ENCODE measurements around the gene GABARAP. TPM values are rescaled to one million over a fixed set of nuclear protein-coding genes. Genes with fewer than 3 reads are reported as not detected.

Gene GABARAP
- total RNA-seq, 6 experiments from 2014 or later = 399 to 470 (median 426) TPM

DNA sequence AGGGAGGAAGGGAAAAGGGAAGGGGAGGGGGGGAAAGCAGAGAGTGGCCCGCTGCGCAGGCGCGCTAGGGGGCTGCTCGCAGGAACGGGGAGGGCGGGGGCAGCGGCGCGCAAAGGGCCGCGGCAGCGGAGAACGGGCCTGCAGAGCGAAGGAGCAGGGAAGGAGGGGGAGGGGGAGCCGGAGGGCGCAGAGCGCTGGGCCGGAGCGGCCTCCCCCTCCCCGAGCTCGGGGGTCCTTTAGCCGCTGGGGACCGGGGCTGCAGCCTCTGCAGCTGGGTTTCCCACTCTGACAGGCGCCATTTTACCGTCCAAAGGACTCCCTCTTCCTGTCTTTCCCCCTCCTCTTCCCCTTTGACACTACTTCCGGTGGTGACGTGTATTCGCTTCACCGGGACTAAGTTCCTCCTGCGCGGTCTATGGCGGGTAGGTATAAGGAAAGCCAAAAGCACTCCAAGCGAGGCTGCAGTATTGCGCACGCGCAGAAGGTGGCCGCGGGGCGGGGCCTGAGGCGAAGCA is 9.5 kb upstream of the GABARAP start, which contains the start of gene CTDNEP1:
Gene CTDNEP1, minus strand, starts transcription at position 74 of the 515 bp plus-strand sequence. CDS start 438 bp downstream, outside the sequence.
- TF ChIP-seq, protein P1, sequence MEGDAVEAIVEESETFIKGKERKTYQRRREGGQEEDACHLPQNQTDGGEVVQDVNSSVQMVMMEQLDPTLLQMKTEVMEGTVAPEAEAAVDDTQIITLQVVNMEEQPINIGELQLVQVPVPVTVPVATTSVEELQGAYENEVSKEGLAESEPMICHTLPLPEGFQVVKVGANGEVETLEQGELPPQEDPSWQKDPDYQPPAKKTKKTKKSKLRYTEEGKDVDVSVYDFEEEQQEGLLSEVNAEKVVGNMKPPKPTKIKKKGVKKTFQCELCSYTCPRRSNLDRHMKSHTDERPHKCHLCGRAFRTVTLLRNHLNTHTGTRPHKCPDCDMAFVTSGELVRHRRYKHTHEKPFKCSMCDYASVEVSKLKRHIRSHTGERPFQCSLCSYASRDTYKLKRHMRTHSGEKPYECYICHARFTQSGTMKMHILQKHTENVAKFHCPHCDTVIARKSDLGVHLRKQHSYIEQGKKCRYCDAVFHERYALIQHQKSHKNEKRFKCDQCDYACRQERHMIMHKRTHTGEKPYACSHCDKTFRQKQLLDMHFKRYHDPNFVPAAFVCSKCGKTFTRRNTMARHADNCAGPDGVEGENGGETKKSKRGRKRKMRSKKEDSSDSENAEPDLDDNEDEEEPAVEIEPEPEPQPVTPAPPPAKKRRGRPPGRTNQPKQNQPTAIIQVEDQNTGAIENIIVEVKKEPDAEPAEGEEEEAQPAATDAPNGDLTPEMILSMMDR (IDR thresholded peaks at IDR 0.05) = no peak
- H3K36me3 Mint-ChIP-seq (ENCODE audit: low read depth) = peaks cover 40% of the 10 kb centered on the region
- no peaks in the 10 kb centered on the region for H3K9me3 Mint-ChIP-seq

DNA sequence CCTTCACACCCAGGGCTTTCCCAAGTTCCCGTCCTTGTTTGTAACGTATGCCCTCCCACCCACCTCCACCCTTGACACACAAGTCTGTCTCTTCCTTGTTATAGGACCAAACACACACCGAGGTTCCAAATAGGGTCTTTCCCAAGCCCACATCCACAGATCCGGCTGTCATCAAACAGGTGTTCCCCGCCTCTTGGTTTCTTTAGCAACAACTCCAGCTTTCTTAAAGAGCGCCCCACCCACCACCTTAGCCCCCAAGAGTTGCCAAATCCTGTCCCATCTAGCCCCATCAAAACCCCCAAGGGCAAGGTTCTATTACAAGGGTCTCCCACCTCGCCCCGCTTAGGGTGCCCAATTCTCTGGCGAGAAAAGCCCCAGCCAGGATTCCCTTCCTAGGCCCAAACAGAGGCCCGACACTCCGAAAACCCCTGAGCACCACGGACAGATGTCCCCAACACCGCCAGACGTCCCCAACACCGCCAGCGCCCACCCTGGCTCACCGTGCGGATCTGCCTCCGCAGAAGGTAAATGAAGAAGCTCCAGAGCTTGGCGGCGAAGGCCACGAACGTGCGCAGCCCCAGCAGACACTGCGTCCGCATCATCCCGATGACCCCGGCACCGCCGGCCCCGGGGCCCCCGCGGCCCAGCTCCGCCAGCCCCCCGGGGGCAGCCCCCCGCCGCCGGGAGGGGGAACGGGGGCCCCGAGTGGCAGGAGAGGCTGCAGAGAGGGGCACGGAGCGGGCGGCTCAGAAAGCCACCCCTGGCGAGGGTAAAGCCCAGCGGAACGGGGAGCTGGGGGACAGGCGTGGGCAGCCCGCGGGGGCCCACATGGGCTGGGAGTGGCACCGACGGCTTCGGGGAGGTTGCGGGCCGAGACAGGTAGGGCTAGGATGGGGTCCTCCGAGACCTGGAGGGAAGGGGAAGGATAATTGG is 8.7 kb upstream of the GABARAP start:
- peaks cover 44% of the 10 kb centered on the region for H3K36me3 Mint-ChIP-seq (ENCODE audit: low read depth)
- no peaks in the 10 kb centered on the region for H3K9me3 Mint-ChIP-seq
- H3K27ac Mint-ChIP-seq = peak overlapping the region; percentile 100
- no peak for DNase-seq
- H3K27me3 Mint-ChIP-seq (ENCODE audit: insufficient read depth) = no peaks in the 10 kb centered on the region; the same call in 1 of the 2 replicates
- peak overlapping the region; percentile 92 for H3K4me3 Mint-ChIP-seq
- TF ChIP-seq, protein P1 (IDR thresholded peaks at IDR 0.05) = no peak
- peaks cover 33% of the 10 kb centered on the region for H3K4me1 Mint-ChIP-seq (ENCODE audit: low read depth)

More for the DNA sequence above, 9.5 kb upstream of the GABARAP start, which contains the start of gene CTDNEP1:
- peak; percentile 100 for DNase-seq
- H3K27ac Mint-ChIP-seq = peak within 1 kb of the TSS; percentile 100
- H3K27me3 Mint-ChIP-seq (ENCODE audit: insufficient read depth) = no peaks in the 10 kb centered on the region; the same call in 1 of the 2 replicates
- peak within 1 kb of the TSS; percentile 92 for H3K4me3 Mint-ChIP-seq
- peaks cover 33% of the 10 kb centered on the region for H3K4me1 Mint-ChIP-seq (ENCODE audit: low read depth)

DNA sequence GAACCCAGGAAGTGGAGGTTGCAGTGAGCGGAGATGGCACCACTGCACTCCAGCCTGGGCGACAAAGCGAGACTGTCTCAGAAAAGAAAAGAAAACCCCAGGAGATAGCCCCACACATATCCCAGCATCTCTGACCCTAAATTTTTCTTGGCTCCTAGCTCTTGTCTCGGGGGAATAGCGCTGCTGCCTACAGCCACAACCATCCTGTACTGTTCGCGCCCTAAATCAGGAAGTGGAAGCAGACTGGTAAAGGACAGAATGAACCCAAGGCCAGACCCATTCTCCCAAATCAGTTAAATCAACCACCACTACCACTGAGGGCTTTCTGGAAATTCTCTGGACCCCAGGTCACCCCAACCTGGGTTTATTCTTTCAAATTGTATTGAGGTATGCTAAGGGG is 7.6 kb upstream of the GABARAP start:
- Mint-ChIP-seq H3K36me3 (ENCODE audit: low read depth) (peaks cover 44% of the 10 kb centered on the region), H3K27me3 (ENCODE audit: insufficient read depth) (no peaks in the 10 kb centered on the region; the same call in 1 of the 2 replicates), H3K4me1 (ENCODE audit: low read depth) (peaks cover 33% of the 10 kb centered on the region), H3K4me3 (peak overlapping the region; percentile 92), H3K27ac (peak overlapping the region; percentile 95; the same call in 1 of the 2 replicates), H3K9me3 (no peaks in the 10 kb centered on the region)
- no peak for DNase-seq
- TF ChIP-seq, protein P1 (IDR thresholded peaks at IDR 0.05) = no peak

DNA sequence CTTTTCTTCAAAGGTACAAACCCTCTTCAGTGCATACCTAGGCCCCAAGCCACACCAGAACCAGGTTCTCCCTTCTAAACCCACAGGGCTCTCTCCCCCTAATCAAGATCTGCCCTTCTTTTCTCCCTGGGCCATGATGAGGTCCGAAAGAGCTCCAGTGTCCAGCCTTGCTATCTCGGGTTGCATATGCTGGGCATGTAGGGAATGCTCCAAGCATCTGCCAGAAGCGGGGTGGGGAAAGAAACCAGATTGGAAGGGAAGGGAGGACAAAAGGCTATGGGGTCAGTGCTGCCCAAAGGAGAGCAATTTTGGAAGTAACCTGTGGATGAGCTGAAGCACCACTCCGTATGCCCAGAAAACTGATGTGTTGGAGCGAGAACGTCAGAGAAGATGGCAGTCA is 7.0 kb upstream of the GABARAP start:
- Mint-ChIP-seq H3K36me3 (ENCODE audit: low read depth) (peaks cover 40% of the 10 kb centered on the region), H3K27me3 (ENCODE audit: insufficient read depth) (no peaks in the 10 kb centered on the region; the same call in 1 of the 2 replicates)

DNA sequence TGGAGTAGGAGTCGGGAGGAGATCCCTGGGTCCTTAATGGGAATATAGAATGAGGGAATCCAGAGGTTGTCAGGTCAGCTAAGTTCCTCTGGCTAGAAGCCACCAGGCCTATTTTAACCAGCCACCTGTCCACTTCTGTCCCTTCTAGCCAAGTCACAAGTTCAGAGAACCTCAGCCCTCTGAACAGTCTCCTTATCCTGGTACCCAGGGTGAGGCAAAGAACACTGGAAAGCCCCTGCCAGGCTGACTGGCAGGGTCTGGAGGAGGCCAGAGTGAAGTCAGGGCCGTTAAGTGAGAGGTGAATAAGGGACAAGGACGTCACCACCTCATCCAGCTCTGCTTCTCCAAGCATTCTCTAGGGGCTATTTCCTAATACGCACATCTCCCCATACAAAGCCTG is 6.5 kb upstream of the GABARAP start:
- Mint-ChIP-seq H3K9me3 (no peaks in the 10 kb centered on the region), H3K4me3 (peak overlapping the region; percentile 92; the same call in 1 of the 2 replicates), H3K4me1 (ENCODE audit: low read depth) (peaks cover 34% of the 10 kb centered on the region), H3K36me3 (ENCODE audit: low read depth) (peaks cover 40% of the 10 kb centered on the region), H3K27ac (peak overlapping the region; percentile 55; the same call in 1 of the 2 replicates), H3K27me3 (ENCODE audit: insufficient read depth) (no peaks in the 10 kb centered on the region; the same call in 1 of the 2 replicates)
- DNase-seq = no peak
- TF ChIP-seq, protein P1 (IDR thresholded peaks at IDR 0.05) = no peak

More for the DNA sequence above, 7.0 kb upstream of the GABARAP start:
- no peak for DNase-seq
- H3K4me3 Mint-ChIP-seq = peak overlapping the region; percentile 92
- TF ChIP-seq, protein P1 (IDR thresholded peaks at IDR 0.05) = no peak
- H3K4me1 Mint-ChIP-seq (ENCODE audit: low read depth) = peaks cover 33% of the 10 kb centered on the region
- no peaks in the 10 kb centered on the region for H3K9me3 Mint-ChIP-seq
- peak overlapping the region; percentile 55; the same call in 1 of the 2 replicates for H3K27ac Mint-ChIP-seq
